ENCODE results near the gene KCNG2. TPM values are rescaled to one million over a fixed set of nuclear protein-coding genes. Genes with fewer than 3 reads are reported as not detected.

Gene KCNG2
- total RNA-seq, 1 donor from 2014 or later: not detected

DNA sequence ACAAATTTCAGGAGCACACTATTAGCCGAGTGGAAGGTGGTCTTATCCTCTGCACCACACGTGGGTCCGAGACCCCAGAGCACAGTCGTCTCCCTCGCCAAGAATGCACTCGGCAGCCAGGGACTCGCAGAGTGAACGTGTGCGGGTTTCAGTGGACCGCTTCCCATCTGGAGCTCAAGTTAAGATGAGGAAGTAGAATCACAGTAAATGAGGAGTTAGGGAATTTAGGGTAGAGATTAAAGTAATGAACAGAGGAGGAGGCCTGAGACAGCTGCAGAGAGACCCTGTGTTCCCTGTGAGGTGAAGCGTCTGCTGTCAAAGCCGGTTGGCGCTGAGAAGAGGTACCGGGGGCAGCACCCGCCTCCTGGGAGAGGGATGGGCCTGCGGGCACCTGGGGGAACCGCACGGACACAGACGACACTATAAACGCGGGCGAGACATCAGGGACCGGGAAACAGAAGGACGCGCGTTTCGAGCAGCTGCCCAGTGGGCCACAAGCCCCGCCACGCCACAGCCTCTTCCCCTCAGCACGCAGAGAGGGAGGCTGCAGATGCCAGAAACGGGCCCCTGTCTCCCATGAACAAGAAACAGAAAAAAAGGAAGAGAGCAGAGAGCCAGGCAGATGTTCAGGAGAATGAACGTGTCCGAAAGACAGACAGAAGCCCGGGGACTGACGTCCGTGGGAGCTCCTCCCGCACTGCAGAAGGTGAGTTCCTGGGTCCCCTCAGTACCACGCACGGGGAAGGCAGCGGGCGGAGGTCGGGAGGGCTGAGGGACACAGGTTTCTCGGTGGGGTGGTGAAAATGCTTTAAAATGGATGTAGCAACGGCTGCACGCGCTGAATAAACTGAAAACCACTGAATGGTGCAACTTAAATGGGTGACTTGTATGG lies 5.4 kb upstream of the KCNG2 start:
- no peaks in the 10 kb centered on the region for H3K36me3 Mint-ChIP-seq
- peaks cover 15% of the 10 kb centered on the region for H3K4me1 Mint-ChIP-seq
- H3K27ac Mint-ChIP-seq: no peak overlapping the region
- no peak for DNase-seq (ENCODE audit: low spot score in 2 of 2, unreplicated experiment in 2 of 2)
- H3K4me3 Mint-ChIP-seq: no peak overlapping the region
- TF ChIP-seq, protein P1, sequence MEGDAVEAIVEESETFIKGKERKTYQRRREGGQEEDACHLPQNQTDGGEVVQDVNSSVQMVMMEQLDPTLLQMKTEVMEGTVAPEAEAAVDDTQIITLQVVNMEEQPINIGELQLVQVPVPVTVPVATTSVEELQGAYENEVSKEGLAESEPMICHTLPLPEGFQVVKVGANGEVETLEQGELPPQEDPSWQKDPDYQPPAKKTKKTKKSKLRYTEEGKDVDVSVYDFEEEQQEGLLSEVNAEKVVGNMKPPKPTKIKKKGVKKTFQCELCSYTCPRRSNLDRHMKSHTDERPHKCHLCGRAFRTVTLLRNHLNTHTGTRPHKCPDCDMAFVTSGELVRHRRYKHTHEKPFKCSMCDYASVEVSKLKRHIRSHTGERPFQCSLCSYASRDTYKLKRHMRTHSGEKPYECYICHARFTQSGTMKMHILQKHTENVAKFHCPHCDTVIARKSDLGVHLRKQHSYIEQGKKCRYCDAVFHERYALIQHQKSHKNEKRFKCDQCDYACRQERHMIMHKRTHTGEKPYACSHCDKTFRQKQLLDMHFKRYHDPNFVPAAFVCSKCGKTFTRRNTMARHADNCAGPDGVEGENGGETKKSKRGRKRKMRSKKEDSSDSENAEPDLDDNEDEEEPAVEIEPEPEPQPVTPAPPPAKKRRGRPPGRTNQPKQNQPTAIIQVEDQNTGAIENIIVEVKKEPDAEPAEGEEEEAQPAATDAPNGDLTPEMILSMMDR (IDR thresholded peaks at IDR 0.05; ENCODE audit: unreplicated experiment): no peak
- peaks cover 89% of the 10 kb centered on the region for H3K27me3 Mint-ChIP-seq (ENCODE audit: low read depth)
- H3K9me3 Mint-ChIP-seq: no peaks in the 10 kb centered on the region

DNA sequence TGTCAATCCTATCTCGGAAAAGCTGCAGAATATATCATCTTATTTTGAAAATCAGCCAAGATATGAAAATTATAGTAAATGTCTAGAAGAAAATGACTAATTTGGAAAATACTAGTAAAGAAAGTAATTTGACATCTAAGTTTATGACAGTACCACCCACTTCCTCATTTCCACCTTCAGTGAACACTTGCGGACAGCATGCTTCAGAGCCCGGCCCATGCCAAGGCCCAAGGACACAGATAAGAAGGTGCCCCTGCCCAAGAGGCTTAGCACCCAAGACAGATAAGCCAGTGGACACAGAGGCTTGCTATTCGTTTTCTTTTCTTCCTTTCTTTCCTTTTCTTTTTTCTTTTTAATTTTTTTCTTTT lies 4.8 kb upstream of the KCNG2 start:
- H3K27me3 Mint-ChIP-seq (ENCODE audit: low read depth): peaks cover 87% of the 10 kb centered on the region
- H3K4me1 Mint-ChIP-seq: peaks cover 14% of the 10 kb centered on the region
- no peak overlapping the region for H3K4me3 Mint-ChIP-seq
- no peaks in the 10 kb centered on the region for H3K9me3 Mint-ChIP-seq
- no peak for DNase-seq (ENCODE audit: low spot score in 2 of 2, unreplicated experiment in 2 of 2)
- H3K36me3 Mint-ChIP-seq: no peaks in the 10 kb centered on the region
- no peak overlapping the region for H3K27ac Mint-ChIP-seq
- TF ChIP-seq, protein P1 (IDR thresholded peaks at IDR 0.05; ENCODE audit: unreplicated experiment): no peak

DNA sequence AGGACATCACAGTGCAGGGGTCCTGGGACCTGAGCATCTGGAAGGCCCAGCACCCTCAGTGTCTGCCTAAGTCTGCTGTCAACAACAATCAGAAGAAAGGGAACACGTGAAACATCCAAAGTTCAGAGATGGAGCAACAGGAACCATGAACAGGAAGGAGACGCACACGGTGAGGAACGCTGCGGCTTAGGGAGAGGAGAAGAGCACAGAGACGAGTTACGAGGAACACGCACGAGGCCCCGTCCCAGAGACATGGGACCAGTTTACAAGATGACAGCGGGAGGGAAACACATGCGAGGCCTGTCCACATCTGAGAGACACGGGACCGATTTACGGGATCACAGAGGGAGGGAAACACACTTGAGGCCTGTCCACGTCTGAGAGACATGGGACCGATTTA lies 2.9 kb upstream of the KCNG2 start:
- TF ChIP-seq, protein P1 (IDR thresholded peaks at IDR 0.05; ENCODE audit: unreplicated experiment): no peak
- Mint-ChIP-seq H3K27ac (no peak overlapping the region), H3K27me3 (ENCODE audit: low read depth) (peaks cover 84% of the 10 kb centered on the region)

DNA sequence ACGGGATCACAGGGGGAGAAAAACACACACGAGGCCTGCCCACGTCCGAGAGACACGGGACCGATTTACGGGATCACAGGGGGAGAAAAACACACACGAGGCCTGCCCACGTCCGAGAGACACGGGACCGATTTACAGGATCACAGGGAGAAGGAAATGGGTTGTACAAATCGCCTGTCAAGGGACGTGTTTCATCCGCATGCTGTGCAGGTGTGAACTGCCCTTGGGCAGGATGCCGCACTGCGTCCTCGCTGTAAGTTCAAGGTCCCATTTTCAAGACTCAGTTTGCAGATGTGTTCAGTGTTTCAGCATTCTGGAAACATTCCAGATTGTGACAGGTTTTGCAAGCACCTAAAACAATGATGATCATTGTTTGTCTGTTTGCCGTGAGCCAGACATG lies 2.3 kb upstream of the KCNG2 start:
- H3K36me3 Mint-ChIP-seq: no peaks in the 10 kb centered on the region
- no peak overlapping the region for H3K4me3 Mint-ChIP-seq
- DNase-seq (ENCODE audit: low spot score in 2 of 2, unreplicated experiment in 2 of 2): no peak
- peaks cover 14% of the 10 kb centered on the region for H3K4me1 Mint-ChIP-seq
- no peaks in the 10 kb centered on the region for H3K9me3 Mint-ChIP-seq
- peaks cover 84% of the 10 kb centered on the region for H3K27me3 Mint-ChIP-seq (ENCODE audit: low read depth)
- H3K27ac Mint-ChIP-seq: no peak overlapping the region
- TF ChIP-seq, protein P1 (IDR thresholded peaks at IDR 0.05; ENCODE audit: unreplicated experiment): no peak

More for the DNA sequence above, 2.9 kb upstream of the KCNG2 start:
- Mint-ChIP-seq H3K9me3 (no peaks in the 10 kb centered on the region), H3K4me3 (no peak overlapping the region), H3K36me3 (no peaks in the 10 kb centered on the region), H3K4me1 (peaks cover 14% of the 10 kb centered on the region)
- DNase-seq (ENCODE audit: low spot score in 2 of 2, unreplicated experiment in 2 of 2): no peak

DNA sequence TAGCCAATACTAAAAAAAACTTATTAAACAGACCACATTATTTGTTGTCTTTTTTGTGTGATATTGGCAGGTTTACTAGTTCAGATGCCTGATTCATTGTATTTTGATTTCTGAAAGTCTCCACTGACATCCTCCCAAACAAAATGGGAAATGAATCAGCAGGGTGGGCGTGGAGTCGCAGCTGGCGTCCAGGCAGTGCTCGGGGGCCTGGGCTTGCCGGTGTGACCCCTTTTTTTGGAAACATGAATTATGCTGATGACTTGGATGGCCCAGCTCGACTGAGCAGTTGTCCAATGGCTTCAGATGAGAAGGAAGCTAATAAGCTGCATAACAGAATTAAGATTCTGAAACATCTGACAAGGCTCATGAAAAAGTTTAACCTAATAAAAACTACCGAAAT lies 1.7 kb upstream of the KCNG2 start:
- DNase-seq (ENCODE audit: low spot score in 2 of 2, unreplicated experiment in 2 of 2): no peak
- no peaks in the 10 kb centered on the region for H3K9me3 Mint-ChIP-seq
- no peak overlapping the region for H3K4me3 Mint-ChIP-seq
- no peak overlapping the region for H3K27ac Mint-ChIP-seq
- H3K4me1 Mint-ChIP-seq: peaks cover 14% of the 10 kb centered on the region
- no peaks in the 10 kb centered on the region for H3K36me3 Mint-ChIP-seq
- H3K27me3 Mint-ChIP-seq (ENCODE audit: low read depth): peaks cover 85% of the 10 kb centered on the region
- TF ChIP-seq, protein P1 (IDR thresholded peaks at IDR 0.05; ENCODE audit: unreplicated experiment): no peak

All from mesothelial cell of epicardium (in vitro differentiated cells).